Heart right ventricle (tissue), 16 donors: ENCODE measurements around the gene MACROD2. TPM values are rescaled to one million over a fixed set of nuclear protein-coding genes. Genes with fewer than 3 reads are reported as not detected.

Experiments
- ATAC-seq, 8 donors: fragments of 200-7000 bp; cut with Tn5 transposase; one replicate each; pipeline ENCODE4 v1.9.1; 2020; ENCODE audit warnings: mild to moderate bottlenecking in 8 of 8, moderate library complexity in 8 of 8, moderate number of reproducible peaks in 1 of 8
- DNase-seq, 2 donors: peaks; one replicate each; pipeline ENCODE4 v3.0.0-alpha.2; 2020
- H3K27ac ChIP-seq, 10 donors: fragments of 200-600 bp; sonication (generic) in 2 of 10; one replicate each; pipeline versions ENCODE4 v1.5.0 to v1.8.0; 2020 to 2022; ENCODE audit warnings: mild to moderate bottlenecking in 3 of 10
- H3K27me3 ChIP-seq, 7 donors: fragments of 200-600 bp; one replicate each; pipeline ENCODE4 v1.8.0; 2021 to 2022; ENCODE audit warnings: mild to moderate bottlenecking in 2 of 7
- H3K36me3 ChIP-seq, 9 donors: fragments of 200-600 bp; sonication (generic) in 1 of 9; one replicate each; pipeline versions ENCODE4 v1.5.0 to v1.8.0; 2020 to 2022; ENCODE audit warnings: mild to moderate bottlenecking in 2 of 9
- H3K4me1 ChIP-seq, 9 donors: fragments of 200-600 bp; sonication (generic) in 1 of 9; one replicate each; pipeline versions ENCODE4 v1.5.0 to v1.8.0; 2020 to 2022; ENCODE audit warnings: mild to moderate bottlenecking in 4 of 9
- H3K4me3 ChIP-seq, 10 donors: fragments of 200-600 bp; sonication (generic) in 2 of 10; one replicate each; pipeline versions ENCODE4 v1.5.0 to v1.8.0; 2020 to 2022; ENCODE audit warnings: mild to moderate bottlenecking in 7 of 10, moderate library complexity in 2 of 10
- H3K9me3 ChIP-seq, 11 donors: fragments of 200-600 bp in 10 of 11; sonication (generic) in 2 of 11; one replicate each; pipeline versions ENCODE4 v1.5.0 to v1.8.0; 2013 to 2022; ENCODE audit warnings: mild to moderate bottlenecking in 2 of 11, control low read depth in 1 of 11, moderate library complexity in 1 of 11
- CTCF ChIP-seq, 9 donors: fragments of 200-600 bp; sonication (generic) in 2 of 9; IDR thresholded peaks; one replicate each; pipeline versions ENCODE4 v1.5.0 to v1.8.0; 2021 to 2022; ENCODE audit warnings: antibody characterized with exemption in 9 of 9, mild to moderate bottlenecking in 5 of 9, moderate library complexity in 1 of 9
- WGBS, 2 donors: extraction: QIAGEN DNeasy Blood & Tissue Kit; methylation state at CpG; one replicate each; pipeline ENCODE4 v1.1.7; 2013; ENCODE audit warnings: inconsistent platforms in 1 of 2; 5-methylcytosine and 5-hydroxymethylcytosine counted together
- intact Hi-C, 10 donors: fragments of 100-400 bp; cut with DNase I; formaldehyde crosslinking; loops; one replicate each; pipeline versions ENCODE4 v1.11.1 to v1.14.2; 2022
- polyA plus RNA-seq, 2 donors: library from polyadenylated mRNA; stranded (reverse); fragments of 200-250 nt; gene quantifications; one replicate each; pipeline ENCODE4 v1.2.3, GENCODE V29; 2013
- total RNA-seq, 10 donors: library from RNA; stranded (reverse); fragmentation: NEBNext Ultra II Directional in 3 of 10; extraction: Animal tissue kit (Norgen Biotek cat#: 25700) in 3 of 10; gene quantifications; one replicate each; pipeline versions ENCODE4 v1.2.1 to v1.2.4, GENCODE V29; 2021 to 2023
- donor health status: Arrhythmogenic right ventricular cardiomyopathy.
- donor health status: ischemic (EF 13 %, LVEDD 7.1; RV severe dilation, severe dysfunction).
- donor health status: healthy with polysubstance abuse.
- donor health status: DM: no; HTN: yes; CAD: no.
- donor health status: DM: no; HTN: no; CAD: no.
- donor health status: ischemic (EF 25% LVEDD 6.9; RV normal size, moderate dysfunction).
- donor health status: ischemic (EF 25% LVEDD 5.7; RV mildly dilated, moderate dysfunction).
- donor health status: healthy.
- donor health status: DM: yes; HTN: yes; CAD: no.
- donor health status: Ischemic cardiomyopathy.
- donor health status: ischemic (EF 35%, LVEDD 5.7; RV mildly dilated, moderate dysfunction).
- donor health status: nonischemic (EF 11% LVEDD 7.7; RV severe dilation, severe dysfunction).
- donor health status: DM: yes; HTN: yes; CAD: no.
- donor health status: PGD.
- donor health status: ischemic (EF 29% LVEDD 5.4; RV normal size, mild dysfunction).
- donor health status: nonischemic (EF 23%, LVEDD 6.1; RV moderate dilation, normal function).

The MACROD2 gene
- total and polyA plus RNA-seq, 12 donors = 0.28 to 6.4 (median 4.1) TPM

DNA sequence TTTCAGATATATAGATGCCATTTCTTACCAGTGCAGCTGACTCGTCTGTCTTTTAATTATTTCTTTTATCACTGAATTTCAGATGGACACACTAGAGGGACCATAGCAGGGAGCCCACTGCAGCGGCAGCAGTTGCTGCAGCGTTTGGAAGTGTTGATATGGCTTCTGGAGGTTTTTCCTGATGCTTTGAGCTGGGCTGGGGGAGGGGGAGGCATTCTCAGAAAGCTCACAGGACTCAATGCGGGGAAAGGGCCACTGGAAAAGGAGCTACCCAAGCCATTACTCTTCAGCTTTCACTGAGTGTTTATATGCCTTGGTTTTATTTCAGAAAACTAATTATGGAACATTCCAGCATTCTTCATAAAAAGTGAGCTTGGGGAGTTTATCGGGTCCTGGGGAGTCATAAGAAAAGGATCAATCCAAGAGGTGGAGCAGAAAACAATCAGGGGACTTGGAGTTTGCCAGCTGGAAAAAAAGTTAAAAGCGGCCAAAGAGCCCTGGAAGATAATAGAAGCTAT is 1082.5 kb downstream of the MACROD2 start:
- Histone ChIP-seq H3K9me3 (no peaks in the 10 kb centered on the region), H3K4me1 (no peaks in the 10 kb centered on the region), H3K36me3 (no peaks in the 10 kb centered on the region), H3K27me3 (no peaks in the 10 kb centered on the region), H3K27ac (no peak overlapping the region), H3K4me3 (no peak overlapping the region)
- ATAC-seq (no peak), DNase-seq (no peak)
- TF ChIP-seq CTCF (IDR thresholded peaks at IDR 0.05) = no peak
- WGBS, 2 donors = 66 to 68% methylated on average over 6 of the region's 6 CpGs
- intact Hi-C loops = loop anchor here in 1 of 10 donors (10.0 kb wide), 1 partner anchor 57 kb away; no protein-coding TSS in a partner anchor

- intact Hi-C loops = loop anchor here in 1 of 10 donors (10.0 kb wide), 1 partner anchor 55 kb away; no protein-coding TSS in a partner anchor
- 93 to 97% methylated on average over 1 of the region's 1 CpG for WGBS, 2 donors
- DNase-seq = no peak
- Histone ChIP-seq H3K27me3 (no peaks in the 10 kb centered on the region), H3K9me3 (no peaks in the 10 kb centered on the region), H3K36me3 (no peaks in the 10 kb centered on the region), H3K4me1 (no peaks in the 10 kb centered on the region), H3K4me3 (no peak overlapping the region), H3K27ac (no peak overlapping the region)
- ATAC-seq = no peak
- TF ChIP-seq CTCF (IDR thresholded peaks at IDR 0.05) = no peak
Observed at GRCh38 chr20:15079594-15080340, 1084.5 kb downstream of the MACROD2 start.

DNA sequence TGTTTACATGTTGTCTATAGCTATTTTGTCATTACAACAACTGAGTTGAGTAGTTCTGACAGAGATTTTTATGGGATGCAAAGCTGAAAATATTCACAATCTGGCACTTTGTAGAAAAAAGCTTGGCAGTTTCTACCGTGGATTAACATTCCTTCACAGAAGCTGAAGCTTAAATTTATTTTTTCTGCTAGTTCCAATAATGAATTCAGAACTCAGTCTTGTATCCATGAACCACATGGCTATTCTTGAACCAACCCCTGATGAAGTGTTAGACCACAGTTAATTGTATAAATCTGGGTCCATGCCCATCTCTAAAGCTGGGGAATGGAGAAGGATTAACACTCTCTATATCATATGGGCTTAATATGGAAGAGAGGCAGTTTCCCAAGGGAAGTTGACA is 1085.9 kb downstream of the MACROD2 start:
- WGBS, 2 donors = 61 to 67% methylated on average over 1 of the region's 1 CpG
- no peak for ATAC-seq
- Histone ChIP-seq H3K27ac (no peak overlapping the region), H3K4me3 (no peak overlapping the region), H3K27me3 (no peaks in the 10 kb centered on the region), H3K4me1 (no peaks in the 10 kb centered on the region), H3K36me3 (no peaks in the 10 kb centered on the region), H3K9me3 (no peaks in the 10 kb centered on the region)
- intact Hi-C loops = no loop called here
- DNase-seq = no peak
- no peak for TF ChIP-seq CTCF (IDR thresholded peaks at IDR 0.05)

GRCh38 chr20:15091421-15092037 is 1096.2 kb downstream of the MACROD2 start:
- intact Hi-C loops = no loop called here
- Histone ChIP-seq H3K27me3 (no peaks in the 10 kb centered on the region), H3K9me3 (no peaks in the 10 kb centered on the region), H3K36me3 (no peaks in the 10 kb centered on the region), H3K27ac (no peak overlapping the region), H3K4me3 (no peak overlapping the region), H3K4me1 (no peaks in the 10 kb centered on the region)
- ATAC-seq = no peak
- WGBS, 2 donors = 82 to 86% methylated on average over 4 of the region's 4 CpGs
- TF ChIP-seq CTCF (IDR thresholded peaks at IDR 0.05) = no peak
- no peak for DNase-seq
